Measurements from ENCODE around the gene SLC12A7.
A peak's percentile ranks its signal among the peaks of the same experiment; 100 is the strongest.

Gene SLC12A7

GRCh38 chr5:1136814-1137213, 25.0 kb upstream of the SLC12A7 start:
- DNase-seq (ENCODE audit: low read depth), result no peak
- no peak for TF ChIP-seq CTCF (IDR thresholded peaks at IDR 0.05; ENCODE audit: insufficient read depth, low read depth, low read length, missing control alignments)
- no peak overlapping the region for H3K4me3 ChIP-seq (ENCODE audit: low read length)

GRCh38 chr5:1135696-1136525, 24.0 kb upstream of the SLC12A7 start:
- no peak overlapping the region for H3K4me3 ChIP-seq (ENCODE audit: low read length)
- no peak for DNase-seq (ENCODE audit: low read depth)
- TF ChIP-seq CTCF (IDR thresholded peaks at IDR 0.05; ENCODE audit: insufficient read depth, low read depth, low read length, missing control alignments), result no peak

GRCh38 chr5:1134478-1134877, 22.6 kb upstream of the SLC12A7 start:
- peak; percentile 27 for TF ChIP-seq CTCF (IDR thresholded peaks at IDR 0.05; ENCODE audit: insufficient read depth, low read depth, low read length, missing control alignments)
- H3K4me3 ChIP-seq (ENCODE audit: low read length), result no peak overlapping the region
- DNase-seq (ENCODE audit: low read depth), result no peak

- DNase-seq (ENCODE audit: low read depth), result no peak
- no peak for TF ChIP-seq CTCF (IDR thresholded peaks at IDR 0.05; ENCODE audit: insufficient read depth, low read depth, low read length, missing control alignments)
These were observed 21.8 kb upstream of the SLC12A7 start for GRCh38 chr5:1133510-1134201.

GRCh38 chr5:1133108-1133507, 21.2 kb upstream of the SLC12A7 start:
- no peak for DNase-seq (ENCODE audit: low read depth)
- H3K4me3 ChIP-seq (ENCODE audit: low read length), result no peak overlapping the region
- TF ChIP-seq CTCF (IDR thresholded peaks at IDR 0.05; ENCODE audit: insufficient read depth, low read depth, low read length, missing control alignments), result no peak

More at GRCh38 chr5:1133510-1134201, 21.8 kb upstream of the SLC12A7 start:
- no peak overlapping the region for H3K4me3 ChIP-seq (ENCODE audit: low read length)

GRCh38 chr5:1132570-1132969, 20.7 kb upstream of the SLC12A7 start:
- no peak for TF ChIP-seq CTCF (IDR thresholded peaks at IDR 0.05; ENCODE audit: insufficient read depth, low read depth, low read length, missing control alignments)
- no peak overlapping the region for H3K4me3 ChIP-seq (ENCODE audit: low read length)
- DNase-seq (ENCODE audit: low read depth), result no peak
